ENCODE measurements around the gene ADGRV1. TPM values are rescaled to one million over a fixed set of nuclear protein-coding genes. Genes with fewer than 3 reads are reported as not detected.

ADGRV1 gene
- total and polyA plus RNA-seq, 9 of the 15 experiments (the other 6 are each of a cell fraction or from before 2014, with no cell fraction given): 21.7 to 156 (median 58.2) TPM

GRCh38 chr5:90529939-90530677 is 28.5 kb upstream of the ADGRV1 start:
- Histone ChIP-seq H3K9me1 (ENCODE audit: control insufficient read depth, insufficient read depth, low read length) (no peaks in the 10 kb centered on the region), H2AFZ (ENCODE audit: low read depth, low read length) (peak overlapping the region; percentile 99), H3K9ac (ENCODE audit: insufficient read depth in 1 of 2, low read depth in 2 of 2, low read length in 2 of 2) (peak overlapping the region; percentile 88 to 95), H3K4me2 (ENCODE audit: insufficient read depth, low read length) (peak overlapping the region; percentile 99), H3K9me3 (replicated peaks; ENCODE audit: control insufficient read depth, insufficient read depth, low read depth, low read length) (no peaks in the 10 kb centered on the region), H3K27ac (ENCODE audit: extremely low read depth, low read depth, low read length) (peak overlapping the region; percentile 91), H3K4me1 (replicated peaks in 1 of 2; ENCODE audit: control insufficient read depth in 2 of 2, insufficient read depth in 2 of 2, low read length in 2 of 2) (peaks cover 4 to 18% of the 10 kb centered on the region in 2 experiments; a peak in 4 of 5 replicates), H3K79me2 (ENCODE audit: control insufficient read depth, insufficient read depth, low read length) (peaks cover 41% of the 10 kb centered on the region), H4K20me1 (replicated peaks; ENCODE audit: control insufficient read depth, insufficient read depth, low read length) (no peaks in the 10 kb centered on the region), H3K27me3 (ENCODE audit: control insufficient read depth in 2 of 2, insufficient read depth in 2 of 2, low read length in 2 of 2) (no peaks in the 10 kb centered on the region), H3K4me3 (peak overlapping the region; percentile 76), H3K36me3 (ENCODE audit: control insufficient read depth, insufficient read depth, low read length) (peaks cover 20% of the 10 kb centered on the region; the same call in 2 of the 3 replicates)
- ChIA-PET CTCF (ENCODE audit: low intra/inter-chr PET ratio) (interaction anchor here (0.6 to 2.9 kb wide), 4 partner anchors 91 to 579 kb away, joined by 3 to 22 read pairs (median 4); no protein-coding TSS in a partner anchor), POLR2A (interaction anchor here (0.8 to 1.9 kb wide), 5 partner anchors 10 to 90 kb away, joined by 3 to 5 read pairs (median 3); no protein-coding TSS in a partner anchor)
- peak; percentile 91 for FAIRE-seq
- in situ Hi-C loops (cut with MboI): no loop called here
- WGBS (ENCODE audit: insufficient coverage, low coverage, missing lambda C conversion rate): 4% methylated on average over 13 of the region's 13 CpGs
- intact Hi-C loops (cut with micrococcal nuclease): loop anchor here (1.0 to 10.0 kb wide), 7 partner anchors 56 to 325 kb away; partner anchors contain the start of genes MBLAC2 and POLR3G
- TSS peak; percentile 88 for BruUV-seq (replicated peaks)
- peak; percentile 75 for ATAC-seq
- DNase-seq (ENCODE audit: extremely low read depth in 1 of 4, low spot score in 3 of 4): peak; percentile 50 to 89 (median 70)
- TF ChIP-seq ZNF77 (CRISPR knock-in tag; IDR thresholded peaks at IDR 0.05) (no peak), HMGXB4 (CRISPR knock-in tag; IDR thresholded peaks at IDR 0.05) (no peak), ZNF347 (CRISPR knock-in tag; IDR thresholded peaks at IDR 0.05; ENCODE audit: low read depth) (no peak), SP1 (CRISPR knock-in tag; IDR thresholded peaks at IDR 0.05) (peak; percentile 11; the same call in 1 of the 2 replicates), HMG20A (CRISPR knock-in tag; conservative IDR thresholded peaks at IDR 0.05) (no peak), ETS2 (tag; IDR thresholded peaks at IDR 0.05; ENCODE audit: borderline replicate concordance, poor library complexity, severe bottlenecking) (no peak), NBN (IDR thresholded peaks at IDR 0.05; ENCODE audit: low read depth) (peak; percentile 20; the same call in 1 of the 2 replicates), DNMT1 (IDR thresholded peaks at IDR 0.05) (no peak), FOXA1 (IDR thresholded peaks at IDR 0.05; ENCODE audit: borderline replicate concordance) (no peak), TBL1XR1 (IDR thresholded peaks at IDR 0.05; ENCODE audit: low read length in 2 of 2) (0 out of 4 replicates have a peak, but pooled peaks of 1 of the 2 experiments have one; percentile 20), BDP1 (IDR thresholded peaks at IDR 0.05; ENCODE audit: insufficient read depth, insufficient read length) (no peak), RERE (CRISPR knock-in tag; IDR thresholded peaks at IDR 0.05; ENCODE audit: borderline replicate concordance) (no peak), SIRT6 (IDR thresholded peaks at IDR 0.05; ENCODE audit: low read depth, low read length) (no peak)

Measured in K562 (cell line).